Fibroblast of mammary gland (primary cell): Measurements from ENCODE around the gene MAP3K2.
"Not testable (repeated sequence)": the region's sequence is repeated elsewhere in the genome, so short reads cannot be mapped to it uniquely, and the experiment has no call there.

Experiments
- DNase-seq: peaks from one replicate; pipeline ENCODE4 v3.0.0-alpha.2; 2010; ENCODE audit warnings: low read depth
- H3K4me3 ChIP-seq: 2 replicates; pipeline ENCODE4 v1.5.1; 2011; ENCODE audit warnings: low read depth, mild to moderate bottlenecking, low read length, moderate library complexity; ENCODE audit not compliant: control insufficient read depth
- TF ChIP-seq, protein P1 (sequence below): conservative IDR thresholded peaks from 2 replicates; pipeline ENCODE4 v1.5.1; 2011; ENCODE audit warnings: low read depth, low read length, inconsistent platforms; ENCODE audit not compliant: control insufficient read depth, insufficient read depth

The MAP3K2 gene

DNA sequence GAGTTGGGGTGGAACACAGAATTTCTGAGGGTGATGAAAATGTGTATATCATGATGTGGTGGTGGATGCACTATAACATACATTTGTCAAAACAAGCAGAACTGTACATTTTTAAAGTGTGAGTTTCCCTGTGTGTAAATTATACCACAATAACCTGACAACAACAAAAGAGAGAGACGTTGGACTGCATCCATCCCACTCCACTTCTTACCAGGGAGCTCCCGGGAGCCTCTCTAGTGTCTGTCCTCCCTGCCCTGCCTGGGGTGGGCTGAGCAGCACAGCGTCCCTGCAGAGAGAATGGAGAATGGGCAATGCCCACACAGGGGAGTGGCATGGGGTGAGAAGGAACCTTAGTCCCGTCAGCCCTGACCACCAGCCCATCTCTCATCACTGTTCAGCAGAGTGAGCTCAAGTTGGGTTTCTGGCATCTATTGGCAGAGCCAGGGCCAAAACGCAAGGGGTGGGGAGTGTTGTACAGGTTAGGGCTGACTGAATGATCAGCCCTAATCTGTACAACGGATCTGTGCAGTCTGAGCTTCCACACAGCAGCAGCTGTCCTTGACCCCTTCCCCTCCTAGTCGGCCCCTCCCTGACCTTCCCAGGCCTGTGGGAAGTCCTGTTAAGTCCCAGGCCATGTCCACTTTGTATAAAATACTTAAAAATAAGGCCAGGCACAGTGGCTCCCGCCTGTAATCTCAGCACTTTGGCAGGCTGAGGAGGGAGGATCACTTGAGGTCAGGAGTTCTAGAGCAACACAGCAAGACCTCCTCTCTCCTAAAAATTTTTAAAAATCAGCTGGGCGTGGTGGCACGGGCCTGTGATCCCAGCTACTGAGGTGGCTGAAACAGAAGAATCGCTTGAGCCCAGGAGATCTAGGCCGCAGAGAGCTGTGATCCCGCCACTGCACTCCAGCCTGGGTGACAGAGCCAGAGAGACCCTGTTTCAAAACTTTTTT, 27.1 kb upstream of the MAP3K2 start:
- TF ChIP-seq, protein P1, sequence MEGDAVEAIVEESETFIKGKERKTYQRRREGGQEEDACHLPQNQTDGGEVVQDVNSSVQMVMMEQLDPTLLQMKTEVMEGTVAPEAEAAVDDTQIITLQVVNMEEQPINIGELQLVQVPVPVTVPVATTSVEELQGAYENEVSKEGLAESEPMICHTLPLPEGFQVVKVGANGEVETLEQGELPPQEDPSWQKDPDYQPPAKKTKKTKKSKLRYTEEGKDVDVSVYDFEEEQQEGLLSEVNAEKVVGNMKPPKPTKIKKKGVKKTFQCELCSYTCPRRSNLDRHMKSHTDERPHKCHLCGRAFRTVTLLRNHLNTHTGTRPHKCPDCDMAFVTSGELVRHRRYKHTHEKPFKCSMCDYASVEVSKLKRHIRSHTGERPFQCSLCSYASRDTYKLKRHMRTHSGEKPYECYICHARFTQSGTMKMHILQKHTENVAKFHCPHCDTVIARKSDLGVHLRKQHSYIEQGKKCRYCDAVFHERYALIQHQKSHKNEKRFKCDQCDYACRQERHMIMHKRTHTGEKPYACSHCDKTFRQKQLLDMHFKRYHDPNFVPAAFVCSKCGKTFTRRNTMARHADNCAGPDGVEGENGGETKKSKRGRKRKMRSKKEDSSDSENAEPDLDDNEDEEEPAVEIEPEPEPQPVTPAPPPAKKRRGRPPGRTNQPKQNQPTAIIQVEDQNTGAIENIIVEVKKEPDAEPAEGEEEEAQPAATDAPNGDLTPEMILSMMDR = no peak
- peak; percentile 39 for DNase-seq
- H3K4me3 ChIP-seq = no peak overlapping the region

DNA sequence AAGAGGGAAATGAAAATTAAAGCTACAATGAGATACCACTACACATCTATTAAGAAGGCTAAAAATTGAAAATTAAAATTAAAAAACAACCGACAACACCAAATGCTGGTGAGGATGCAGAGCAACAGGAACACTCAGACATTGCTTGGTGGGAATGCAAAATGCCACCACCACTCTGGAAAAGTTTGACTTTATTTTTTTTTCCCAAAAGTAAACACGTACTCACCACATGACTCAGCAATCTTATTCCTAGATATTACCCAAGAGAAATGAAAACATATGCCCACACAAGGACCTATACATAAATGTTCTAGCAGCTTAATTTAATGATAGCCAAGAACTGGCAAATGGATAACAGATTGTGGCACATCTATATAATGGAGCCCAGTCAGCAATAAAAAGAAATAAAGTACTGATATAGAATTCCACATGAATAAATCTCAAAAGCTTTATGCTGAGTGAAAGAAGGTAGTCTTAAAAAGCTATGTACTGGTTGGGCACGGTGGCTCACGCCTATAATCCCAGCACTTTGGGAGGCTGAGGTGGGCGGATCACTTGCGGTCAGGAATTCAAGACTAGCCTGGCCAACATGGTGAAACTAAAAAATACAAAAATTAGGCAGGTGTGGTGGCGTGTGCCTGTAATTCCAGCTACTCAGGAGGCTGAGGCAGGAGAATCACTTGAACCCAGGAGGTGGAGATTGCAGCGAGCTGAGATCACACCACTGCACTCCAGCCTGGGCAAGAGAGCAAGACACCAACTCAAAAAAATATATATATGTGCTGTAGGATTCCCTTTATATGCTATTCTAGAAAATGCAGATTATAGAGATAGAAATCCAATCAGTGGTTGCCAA, 26.2 kb upstream of the MAP3K2 start:
- DNase-seq = peak; percentile 84
- TF ChIP-seq, protein P1 = no peak
- no peak overlapping the region for H3K4me3 ChIP-seq

DNA sequence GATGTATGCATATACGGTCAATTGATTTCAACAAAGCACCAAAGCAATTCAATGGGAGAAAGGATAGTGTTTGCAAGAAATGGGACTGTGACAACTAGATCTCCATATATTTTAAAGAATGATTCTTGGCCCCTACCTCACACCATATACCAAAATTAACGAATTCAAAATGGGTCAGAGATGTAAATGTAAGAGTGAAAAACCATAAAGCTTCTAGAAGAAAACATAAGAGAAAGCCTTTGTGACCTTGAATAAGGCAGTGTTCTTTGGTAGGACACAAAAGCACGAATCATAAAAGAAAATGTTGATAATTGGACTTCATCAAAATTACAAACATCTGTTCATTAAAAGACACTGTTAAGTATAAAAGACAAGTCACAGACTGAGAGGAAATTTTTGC, 25.4 kb upstream of the MAP3K2 start:
- H3K4me3 ChIP-seq = no peak overlapping the region
- TF ChIP-seq, protein P1 = no peak
- no peak for DNase-seq

DNA sequence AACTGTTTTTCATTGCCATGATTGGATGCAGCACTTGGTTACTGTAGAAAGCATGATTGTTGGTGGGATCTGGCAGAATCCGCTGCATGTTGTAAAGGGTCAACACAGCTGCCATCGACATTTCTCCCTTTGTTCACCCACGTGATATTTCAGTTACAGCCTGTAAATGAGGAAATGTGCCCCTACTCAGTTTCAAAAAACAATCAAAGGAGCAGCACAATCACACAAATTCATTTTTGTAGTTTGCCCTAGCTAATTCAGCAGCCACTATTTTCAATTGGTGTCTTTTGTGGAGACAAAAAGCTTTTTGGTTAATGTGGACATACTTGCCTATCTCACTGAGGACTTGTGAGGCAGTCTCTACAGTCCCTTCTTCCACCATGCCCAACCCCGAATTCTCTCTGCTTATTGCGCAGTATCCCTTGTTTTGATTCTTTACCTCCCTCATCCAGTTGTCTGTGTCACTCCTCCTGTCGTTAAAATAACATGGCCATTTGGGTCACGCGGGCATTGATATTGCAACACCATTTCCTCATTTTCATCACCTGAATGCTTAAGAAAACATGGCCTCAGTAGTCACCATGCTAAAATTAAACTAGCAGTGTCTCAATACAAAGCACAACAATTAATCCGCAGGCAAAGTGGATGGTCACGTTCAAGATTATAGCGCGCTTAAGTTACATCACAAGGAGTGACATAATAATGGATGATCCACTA, 24.0 kb upstream of the MAP3K2 start:
- H3K4me3 ChIP-seq = no peak overlapping the region
- no peak for DNase-seq
- TF ChIP-seq, protein P1 = no peak

DNA sequence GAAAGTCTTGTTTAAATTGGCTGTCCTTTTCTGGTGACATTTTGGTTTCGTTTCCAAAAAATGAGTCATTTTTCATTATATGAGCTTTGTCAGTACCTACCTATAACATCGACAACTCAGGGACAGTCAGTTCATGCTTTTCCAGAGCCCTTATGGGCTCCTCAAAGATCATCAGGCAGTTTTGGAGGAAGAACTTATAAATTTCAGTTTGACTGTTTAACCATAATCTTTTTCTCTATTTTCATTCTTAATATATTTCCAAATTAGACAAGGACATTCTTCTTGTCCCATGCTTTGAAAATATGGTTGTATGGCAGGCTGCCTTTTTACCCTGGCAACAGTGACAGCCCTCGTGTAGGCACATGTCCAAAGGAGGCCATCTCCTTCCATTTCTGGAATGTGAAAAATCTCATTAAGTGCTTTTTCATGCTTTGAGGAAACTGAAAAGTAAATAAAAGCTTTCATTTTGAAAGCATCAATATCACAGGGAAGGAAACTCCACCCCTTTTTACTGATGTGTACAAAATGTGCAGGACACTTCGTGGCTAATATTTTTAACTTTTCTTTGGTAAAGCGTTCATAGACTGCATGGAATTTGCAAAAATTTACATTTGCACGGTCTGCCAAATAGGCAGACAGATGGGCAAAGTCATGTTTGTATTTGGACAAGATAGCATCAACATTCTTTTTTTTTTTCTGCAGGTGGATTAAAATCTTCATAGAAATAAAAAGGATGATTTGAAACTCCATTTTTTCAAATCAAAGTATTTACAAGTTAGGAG, 23.3 kb upstream of the MAP3K2 start:
- peak; percentile 44 for DNase-seq
- TF ChIP-seq, protein P1 = no peak
- no peak overlapping the region for H3K4me3 ChIP-seq

DNA sequence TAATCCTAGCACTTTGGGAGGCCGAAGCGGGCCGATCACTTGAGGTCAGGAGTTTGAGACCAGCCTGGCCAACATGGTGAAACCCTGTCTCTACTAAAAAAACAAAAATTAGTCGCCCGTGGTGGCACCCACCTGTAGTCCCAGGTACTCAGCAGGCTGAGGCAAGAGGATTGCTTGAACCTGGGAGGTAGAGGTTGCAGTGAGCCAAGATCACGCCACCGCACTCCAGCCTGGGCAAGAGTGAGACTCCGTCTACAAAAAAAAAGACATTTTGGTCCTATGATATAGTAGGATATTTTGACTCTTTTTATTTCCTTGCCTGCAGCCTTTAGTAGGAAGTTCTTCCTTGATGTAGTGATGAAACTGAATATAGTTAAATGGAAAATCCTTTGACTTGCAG, 21.9 kb upstream of the MAP3K2 start:
- DNase-seq, H3K4me3 ChIP-seq: not testable (repeated sequence)
